GM21447 (cell line): Measurements from ENCODE around the gene GRHPR.
"Not testable (repeated sequence)": the region's sequence is repeated elsewhere in the genome, so short reads cannot be mapped to it uniquely, and the experiment has no call there.

Source experiments
- ATAC-seq: cut with Tn5 transposase; IDR thresholded peaks from one replicate; pipeline ENCODE4 v1.9.1; 2021; ENCODE audit not compliant: unreplicated experiment

The GRHPR gene

GRCh38 chr9:37474438-37474837 lies 51.9 kb downstream of the GRHPR start:
- no peak for ATAC-seq

GRCh38 chr9:37476930-37477329 lies 54.4 kb downstream of the GRHPR start:
- ATAC-seq = no peak

- not testable (repeated sequence) for ATAC-seq
Observed at GRCh38 chr9:37477443-37477842, 54.9 kb downstream of the GRHPR start.

GRCh38 chr9:37477987-37478619 lies 55.6 kb downstream of the GRHPR start:
- ATAC-seq = not testable (repeated sequence)

GRCh38 chr9:37480759-37481158 lies 58.3 kb downstream of the GRHPR start:
- no peak for ATAC-seq

GRCh38 chr9:37485389-37486255 lies 63.1 kb downstream of the GRHPR start, which contains the start of gene POLR1E:
Gene POLR1E (plus strand): TSS chr9:37485948. CDS start chr9:37486048, 100 bp downstream.
- peak; percentile 97 for ATAC-seq

GRCh38 chr9:37486256-37486615 lies 63.7 kb downstream of the GRHPR start:
- ATAC-seq = no peak
